ENCODE measurements around the gene RNF180. TPM values are rescaled to one million over a fixed set of nuclear protein-coding genes. Genes with fewer than 3 reads are reported as not detected.

The RNF180 gene
- total and polyA plus RNA-seq, 4 donors: 1.1 to 13.7 (median 2.7) TPM

DNA sequence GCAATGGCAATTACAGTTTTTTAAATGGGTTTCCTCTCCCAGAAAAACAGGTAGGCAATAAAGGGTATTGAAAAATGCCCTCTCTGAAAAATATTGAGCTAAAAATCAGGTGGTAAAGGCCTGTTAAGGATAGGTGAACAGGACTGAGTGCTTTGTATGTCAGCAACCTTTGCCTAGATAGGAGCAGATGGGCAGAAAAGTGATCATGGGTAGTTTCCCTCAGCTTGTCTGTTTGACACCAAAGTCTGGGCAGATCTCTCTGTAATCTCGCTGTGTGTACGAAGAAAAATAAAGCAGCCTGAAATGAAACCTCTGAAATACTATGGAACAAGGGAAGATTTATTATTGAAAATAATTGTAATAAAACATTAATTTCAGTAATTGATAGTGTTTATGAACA lies 15.8 kb downstream of the RNF180 start:
- no peak overlapping the region for H3K4me3 ChIP-seq (ENCODE audit: low read depth in 1 of 3, low read length in 3 of 3)
- no peaks in the 10 kb centered on the region for H3K36me3 ChIP-seq (ENCODE audit: control insufficient read depth in 4 of 4, insufficient read depth in 3 of 4, low read depth in 1 of 4, low read length in 3 of 4)
- H3K9ac ChIP-seq (ENCODE audit: low read depth in 1 of 2, low read length in 2 of 2): no peak overlapping the region
- DNase-seq (ENCODE audit: low spot score): no peak
- peak overlapping the region in 1 of 2 donors; percentile 46 for H3K27ac ChIP-seq (ENCODE audit: low read depth in 1 of 2, low read length in 2 of 2)
- no peaks in the 10 kb centered on the region for H3K27me3 ChIP-seq (ENCODE audit: control insufficient read depth in 4 of 4, insufficient read depth in 4 of 4, low read length in 3 of 4)
- peaks cover 0 to 2% (median 0%) of the 10 kb centered on the region in 4 donors for H3K4me1 ChIP-seq (ENCODE audit: control insufficient read depth in 4 of 4, insufficient read depth in 4 of 4, low read length in 3 of 4)
- no peaks in the 10 kb centered on the region for H3K9me3 ChIP-seq (ENCODE audit: control insufficient read depth in 4 of 4, low read length in 3 of 4)
- TF ChIP-seq, protein P1, sequence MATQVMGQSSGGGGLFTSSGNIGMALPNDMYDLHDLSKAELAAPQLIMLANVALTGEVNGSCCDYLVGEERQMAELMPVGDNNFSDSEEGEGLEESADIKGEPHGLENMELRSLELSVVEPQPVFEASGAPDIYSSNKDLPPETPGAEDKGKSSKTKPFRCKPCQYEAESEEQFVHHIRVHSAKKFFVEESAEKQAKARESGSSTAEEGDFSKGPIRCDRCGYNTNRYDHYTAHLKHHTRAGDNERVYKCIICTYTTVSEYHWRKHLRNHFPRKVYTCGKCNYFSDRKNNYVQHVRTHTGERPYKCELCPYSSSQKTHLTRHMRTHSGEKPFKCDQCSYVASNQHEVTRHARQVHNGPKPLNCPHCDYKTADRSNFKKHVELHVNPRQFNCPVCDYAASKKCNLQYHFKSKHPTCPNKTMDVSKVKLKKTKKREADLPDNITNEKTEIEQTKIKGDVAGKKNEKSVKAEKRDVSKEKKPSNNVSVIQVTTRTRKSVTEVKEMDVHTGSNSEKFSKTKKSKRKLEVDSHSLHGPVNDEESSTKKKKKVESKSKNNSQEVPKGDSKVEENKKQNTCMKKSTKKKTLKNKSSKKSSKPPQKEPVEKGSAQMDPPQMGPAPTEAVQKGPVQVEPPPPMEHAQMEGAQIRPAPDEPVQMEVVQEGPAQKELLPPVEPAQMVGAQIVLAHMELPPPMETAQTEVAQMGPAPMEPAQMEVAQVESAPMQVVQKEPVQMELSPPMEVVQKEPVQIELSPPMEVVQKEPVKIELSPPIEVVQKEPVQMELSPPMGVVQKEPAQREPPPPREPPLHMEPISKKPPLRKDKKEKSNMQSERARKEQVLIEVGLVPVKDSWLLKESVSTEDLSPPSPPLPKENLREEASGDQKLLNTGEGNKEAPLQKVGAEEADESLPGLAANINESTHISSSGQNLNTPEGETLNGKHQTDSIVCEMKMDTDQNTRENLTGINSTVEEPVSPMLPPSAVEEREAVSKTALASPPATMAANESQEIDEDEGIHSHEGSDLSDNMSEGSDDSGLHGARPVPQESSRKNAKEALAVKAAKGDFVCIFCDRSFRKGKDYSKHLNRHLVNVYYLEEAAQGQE (IDR thresholded peaks at IDR 0.05): no peak
- TF ChIP-seq, protein P2, sequence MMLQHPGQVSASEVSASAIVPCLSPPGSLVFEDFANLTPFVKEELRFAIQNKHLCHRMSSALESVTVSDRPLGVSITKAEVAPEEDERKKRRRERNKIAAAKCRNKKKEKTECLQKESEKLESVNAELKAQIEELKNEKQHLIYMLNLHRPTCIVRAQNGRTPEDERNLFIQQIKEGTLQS (IDR thresholded peaks at IDR 0.05): no peak
- TF ChIP-seq FOXA2 (IDR thresholded peaks at IDR 0.05) (no peak), RAD21 (IDR thresholded peaks at IDR 0.05) (no peak), FOXA1 (IDR thresholded peaks at IDR 0.05) (no peak), TAF1 (conservative IDR thresholded peaks at IDR 0.05) (no peak), NR2F2 (IDR thresholded peaks at IDR 0.05) (no peak), SP1 (IDR thresholded peaks at IDR 0.05) (no peak), EGR1 (IDR thresholded peaks at IDR 0.05; ENCODE audit: low read depth in 2 of 2) (no peak), JUND (IDR thresholded peaks at IDR 0.05) (no peak)
- TF ChIP-seq, protein P3, sequence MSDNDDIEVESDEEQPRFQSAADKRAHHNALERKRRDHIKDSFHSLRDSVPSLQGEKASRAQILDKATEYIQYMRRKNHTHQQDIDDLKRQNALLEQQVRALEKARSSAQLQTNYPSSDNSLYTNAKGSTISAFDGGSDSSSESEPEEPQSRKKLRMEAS (IDR thresholded peaks at IDR 0.05): no peak
- TF ChIP-seq, protein P4, sequence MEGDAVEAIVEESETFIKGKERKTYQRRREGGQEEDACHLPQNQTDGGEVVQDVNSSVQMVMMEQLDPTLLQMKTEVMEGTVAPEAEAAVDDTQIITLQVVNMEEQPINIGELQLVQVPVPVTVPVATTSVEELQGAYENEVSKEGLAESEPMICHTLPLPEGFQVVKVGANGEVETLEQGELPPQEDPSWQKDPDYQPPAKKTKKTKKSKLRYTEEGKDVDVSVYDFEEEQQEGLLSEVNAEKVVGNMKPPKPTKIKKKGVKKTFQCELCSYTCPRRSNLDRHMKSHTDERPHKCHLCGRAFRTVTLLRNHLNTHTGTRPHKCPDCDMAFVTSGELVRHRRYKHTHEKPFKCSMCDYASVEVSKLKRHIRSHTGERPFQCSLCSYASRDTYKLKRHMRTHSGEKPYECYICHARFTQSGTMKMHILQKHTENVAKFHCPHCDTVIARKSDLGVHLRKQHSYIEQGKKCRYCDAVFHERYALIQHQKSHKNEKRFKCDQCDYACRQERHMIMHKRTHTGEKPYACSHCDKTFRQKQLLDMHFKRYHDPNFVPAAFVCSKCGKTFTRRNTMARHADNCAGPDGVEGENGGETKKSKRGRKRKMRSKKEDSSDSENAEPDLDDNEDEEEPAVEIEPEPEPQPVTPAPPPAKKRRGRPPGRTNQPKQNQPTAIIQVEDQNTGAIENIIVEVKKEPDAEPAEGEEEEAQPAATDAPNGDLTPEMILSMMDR (IDR thresholded peaks at IDR 0.05; ENCODE audit: low read depth, low read length, missing input control): no peak
- WGBS: 53% methylated on average over 2 of the region's 2 CpGs

DNA sequence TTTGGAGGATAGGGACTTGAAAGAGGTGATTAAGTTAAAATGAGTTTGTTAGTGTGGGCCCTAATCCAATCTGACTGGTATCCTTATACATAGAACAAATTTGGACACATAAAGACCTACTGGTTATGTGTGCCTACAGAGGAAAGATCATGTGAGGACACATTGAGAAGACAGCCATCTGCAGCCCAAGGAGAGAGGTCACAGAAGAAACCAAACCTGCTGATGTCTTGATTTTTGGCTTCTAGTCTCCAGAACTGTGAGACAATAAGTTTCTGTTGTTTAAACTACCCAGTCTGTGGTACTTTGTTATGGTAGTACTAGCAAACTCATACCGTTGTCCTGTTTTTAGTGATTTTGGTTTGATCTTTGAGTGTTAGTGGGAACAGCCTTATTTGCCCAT lies 18.3 kb downstream of the RNF180 start:
- peaks cover 0 to 2% (median 0%) of the 10 kb centered on the region in 4 donors for H3K4me1 ChIP-seq (ENCODE audit: control insufficient read depth in 4 of 4, insufficient read depth in 4 of 4, low read length in 3 of 4)
- no peak for TF ChIP-seq HNF4G (IDR thresholded peaks at IDR 0.05)
- TF ChIP-seq RXRA (IDR thresholded peaks at IDR 0.05): no peak
- TF ChIP-seq, protein P1 (IDR thresholded peaks at IDR 0.05): no peak
- no peak for TF ChIP-seq JUND (IDR thresholded peaks at IDR 0.05)
- no peak for TF ChIP-seq TAF1 (conservative IDR thresholded peaks at IDR 0.05)
- TF ChIP-seq FOXA1 (IDR thresholded peaks at IDR 0.05): no peak
- no peak for TF ChIP-seq SP1 (IDR thresholded peaks at IDR 0.05)
- H3K36me3 ChIP-seq (ENCODE audit: control insufficient read depth in 4 of 4, insufficient read depth in 3 of 4, low read depth in 1 of 4, low read length in 3 of 4): no peaks in the 10 kb centered on the region
- DNase-seq (ENCODE audit: low spot score): no peak
- no peaks in the 10 kb centered on the region for H3K27me3 ChIP-seq (ENCODE audit: control insufficient read depth in 4 of 4, insufficient read depth in 4 of 4, low read length in 3 of 4)
- H3K27ac ChIP-seq (ENCODE audit: low read depth in 1 of 2, low read length in 2 of 2): no peak overlapping the region
- WGBS: 94% methylated on average over 1 of the region's 1 CpG
- H3K9ac ChIP-seq (ENCODE audit: low read depth in 1 of 2, low read length in 2 of 2): no peak overlapping the region
- H3K9me3 ChIP-seq (ENCODE audit: control insufficient read depth in 4 of 4, low read length in 3 of 4): no peaks in the 10 kb centered on the region
- H3K4me3 ChIP-seq (ENCODE audit: low read depth in 1 of 3, low read length in 3 of 3): no peak overlapping the region

Measured in liver (tissue), 9 donors.